ENCODE results near the gene EIF5B.
A peak's percentile ranks its signal among the peaks of the same experiment; 100 is the strongest.

EIF5B gene

DNA sequence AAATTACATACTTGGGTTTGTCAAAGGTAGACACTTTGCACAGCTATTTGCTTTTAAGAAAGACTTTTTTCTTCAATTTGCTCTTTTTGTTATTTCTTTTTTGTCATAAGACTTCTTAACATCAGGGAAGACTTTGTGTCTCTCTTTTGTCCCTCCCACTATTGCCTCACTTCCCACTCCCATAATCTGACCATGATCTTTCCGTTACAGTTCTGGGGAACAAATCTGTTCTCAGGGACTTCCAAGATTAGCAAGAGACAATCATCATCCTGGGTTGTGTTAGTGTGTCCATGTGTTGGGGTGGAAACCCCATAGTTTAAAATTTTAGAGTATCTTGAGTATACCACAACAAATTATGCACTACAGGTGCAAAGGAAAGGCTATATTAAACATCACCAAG lies 77.4 kb downstream of the EIF5B start:
- DNase-seq = no peak

DNA sequence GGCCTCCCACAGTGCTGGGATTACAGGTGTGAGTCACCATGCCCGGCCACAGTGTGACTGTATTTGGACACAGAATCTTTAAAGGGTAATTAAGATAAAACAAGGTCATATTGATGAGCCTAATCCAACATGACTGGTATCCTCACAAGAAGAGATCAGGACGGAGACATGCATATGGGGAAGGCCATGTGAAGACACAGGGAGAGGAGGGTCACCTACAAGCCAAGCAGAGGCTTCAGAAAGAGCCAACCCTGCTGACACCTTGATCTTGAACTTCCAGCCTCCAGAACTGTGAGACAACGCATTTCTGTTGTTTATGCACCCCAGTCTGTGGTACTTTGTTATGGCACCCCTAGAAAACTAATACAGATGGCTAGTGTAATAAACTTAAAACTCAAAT lies 80.2 kb downstream of the EIF5B start:
- DNase-seq = no peak

- DNase-seq = peak; percentile 72
Measured at GRCh38 chr2:99420031-99420430, 82.8 kb downstream of the EIF5B start.

- DNase-seq = no peak
Measured at GRCh38 chr2:99420751-99421299, 83.6 kb downstream of the EIF5B start.

DNA sequence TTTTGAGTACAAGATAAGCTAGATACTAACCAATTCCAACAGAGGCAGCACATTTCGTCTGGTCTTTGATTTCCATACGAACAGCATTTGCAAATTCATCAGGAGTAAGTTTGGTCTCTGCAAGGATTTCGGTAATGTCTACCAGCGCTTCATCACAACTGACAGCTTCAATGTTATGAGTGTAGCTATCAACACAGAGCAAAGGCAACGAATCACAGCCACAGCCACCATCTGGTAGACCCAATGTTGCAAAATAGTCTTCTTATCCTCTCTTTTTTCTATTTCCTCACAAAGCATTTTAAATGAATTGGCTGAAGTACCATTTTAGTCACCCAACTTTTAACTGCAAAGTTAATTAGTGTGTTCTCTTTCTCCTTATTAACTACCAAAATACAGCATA lies 84.3 kb downstream of the EIF5B start:
- DNase-seq = peak; percentile 43

GRCh38 chr2:99422599-99422998 lies 85.4 kb downstream of the EIF5B start:
- no peak for DNase-seq

- DNase-seq = no peak
Measured at GRCh38 chr2:99424371-99424770, 87.2 kb downstream of the EIF5B start.

DNA sequence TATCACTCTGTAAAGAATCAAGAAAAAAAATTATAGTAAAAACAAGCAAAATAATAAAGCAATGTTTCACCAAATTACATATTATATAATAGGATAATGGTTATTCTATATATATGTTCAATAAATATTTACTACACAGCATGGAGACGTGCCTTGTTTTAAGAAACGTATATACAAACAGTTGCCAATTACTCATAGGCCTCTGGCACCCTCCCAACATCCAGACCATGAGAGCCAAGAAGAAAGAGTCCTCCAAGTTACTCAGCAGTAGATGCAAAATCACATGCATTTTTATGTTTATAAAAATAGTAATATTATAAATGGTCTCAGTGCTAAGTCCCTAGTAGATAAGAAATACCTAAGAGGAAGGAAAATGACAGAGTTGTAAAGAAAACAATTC lies 87.8 kb downstream of the EIF5B start:
- peak; percentile 34 for DNase-seq

GRCh38 chr2:99430614-99431291 lies 93.6 kb downstream of the EIF5B start:
- DNase-seq = no peak

DNA sequence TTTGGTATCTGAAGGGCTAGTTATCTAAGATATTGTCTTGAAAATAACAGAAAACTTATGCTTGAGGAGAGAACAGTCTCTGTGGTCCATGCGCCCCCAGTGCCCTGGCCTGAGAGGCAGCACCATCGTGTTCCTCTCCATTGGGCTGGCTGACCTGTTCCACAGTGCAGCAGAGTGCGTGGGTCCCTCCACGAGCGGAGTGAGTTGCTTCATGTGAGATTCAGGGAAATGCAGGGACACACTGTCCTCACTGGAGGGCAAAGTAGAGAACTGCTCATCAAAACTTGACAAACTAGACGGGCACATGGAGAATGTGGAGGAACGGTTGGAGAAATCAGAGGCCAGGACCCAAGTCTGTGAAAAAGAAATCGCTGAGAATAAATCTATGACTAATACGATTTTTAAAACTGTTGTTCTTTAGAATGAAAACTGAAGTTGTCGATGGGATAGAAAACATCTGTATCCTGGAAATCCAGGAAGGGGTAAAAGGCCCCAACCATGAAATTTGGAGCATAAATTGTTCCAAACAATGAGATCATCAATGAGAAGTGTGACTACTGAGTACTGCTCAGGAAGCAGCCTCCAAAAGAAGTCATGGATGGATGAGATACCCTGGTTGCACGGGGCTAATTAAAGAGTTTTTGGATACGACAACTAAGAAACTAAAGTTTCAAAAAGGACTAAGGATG lies 94.5 kb downstream of the EIF5B start:
- DNase-seq = no peak

DNA sequence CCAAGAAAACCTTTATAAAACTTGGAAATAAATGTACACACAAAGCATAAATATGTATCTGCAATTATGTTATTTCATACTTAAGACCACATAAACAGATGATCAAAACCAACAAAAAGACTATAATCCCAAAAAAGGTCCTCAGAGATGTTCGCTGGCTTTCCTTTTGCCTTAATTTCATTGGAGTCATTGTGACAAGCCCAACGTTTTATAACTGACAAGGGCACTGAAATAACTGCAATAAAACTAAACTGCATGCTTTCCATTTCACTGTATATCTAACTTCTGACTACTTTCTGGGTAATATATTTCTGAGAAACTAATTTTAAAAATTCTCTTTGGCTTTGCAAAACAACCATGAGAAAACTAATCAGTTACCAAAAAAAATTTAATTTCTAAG lies 96.2 kb downstream of the EIF5B start:
- DNase-seq = no peak

- no peak for DNase-seq
Measured at GRCh38 chr2:99436874-99437273, 99.7 kb downstream of the EIF5B start.

- DNase-seq = no peak
Measured at GRCh38 chr2:99439971-99440505, 102.8 kb downstream of the EIF5B start.

DNA sequence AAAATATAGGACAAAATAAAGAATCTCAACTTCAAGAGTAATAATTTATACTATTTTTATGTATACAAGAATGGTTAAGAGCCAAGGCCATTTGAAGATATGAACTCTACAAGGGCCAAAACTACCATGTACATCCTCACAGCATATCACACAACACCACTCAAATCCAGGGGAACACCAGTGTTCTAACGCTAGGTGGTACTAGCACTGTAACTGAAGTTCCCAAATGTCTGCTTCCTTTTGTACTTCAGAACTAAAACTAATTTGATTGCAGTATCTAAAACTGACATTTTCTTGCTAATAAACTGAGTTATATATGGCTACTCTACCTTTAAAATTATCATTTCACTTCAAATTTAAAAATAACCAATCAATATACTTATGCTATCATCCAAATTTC lies 105.6 kb downstream of the EIF5B start:
- DNase-seq = no peak

- no peak for DNase-seq
Measured at GRCh38 chr2:99444222-99444621, 107.0 kb downstream of the EIF5B start.

GRCh38 chr2:99445065-99445464 lies 107.9 kb downstream of the EIF5B start:
- no peak for DNase-seq

- DNase-seq = peak; percentile 75
Measured at GRCh38 chr2:99448556-99448955, 111.4 kb downstream of the EIF5B start.

GRCh38 chr2:99450199-99450598 lies 113.0 kb downstream of the EIF5B start:
- no peak for DNase-seq
